Measurements from ENCODE around the gene NGF.

The NGF gene

DNA sequence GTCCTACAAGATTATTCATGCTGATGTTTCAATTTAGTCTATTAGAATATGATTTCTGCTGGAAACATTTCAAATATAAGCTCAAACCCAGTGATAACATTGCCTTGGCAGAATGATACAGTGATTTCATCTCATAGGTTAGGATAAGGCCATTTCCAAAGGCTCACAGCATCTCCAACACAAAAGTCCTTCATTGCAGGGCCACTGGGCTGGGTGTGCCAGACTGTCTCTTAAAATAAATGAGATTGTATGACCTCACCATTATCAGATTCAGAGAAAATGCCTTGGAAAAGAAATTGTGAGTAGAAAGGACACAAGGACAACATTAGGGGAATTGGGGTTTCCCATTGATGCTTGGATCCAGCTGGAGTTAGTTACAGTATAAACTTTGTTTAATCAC lies 30.4 kb downstream of the NGF start:
- Histone ChIP-seq H3K27me3 (ENCODE audit: insufficient read depth, low read length) (no peaks in the 10 kb centered on the region), H3K36me3 (ENCODE audit: control insufficient read depth in 1 of 2, insufficient read depth in 2 of 2, low read length in 2 of 2) (no peaks in the 10 kb centered on the region)

DNA sequence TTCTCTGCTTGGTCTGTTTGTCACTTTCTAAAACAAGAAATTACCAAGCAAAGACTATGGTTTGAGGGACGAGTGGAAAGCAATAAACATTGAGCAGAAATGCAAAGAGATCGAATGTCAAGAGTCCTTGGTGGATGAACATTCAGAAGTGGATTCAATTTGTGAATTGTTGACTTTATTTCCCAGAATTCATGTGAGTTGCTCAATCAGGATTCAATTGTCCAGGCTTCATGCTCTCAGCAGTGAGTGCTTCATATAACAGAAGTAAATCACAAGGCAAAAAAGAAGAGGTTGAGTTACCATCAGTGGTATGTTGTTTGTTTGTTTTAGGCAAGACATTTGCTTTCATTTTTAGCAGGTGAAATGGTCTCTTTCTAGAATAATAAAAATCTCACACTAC lies 31.9 kb downstream of the NGF start:
- no peaks in the 10 kb centered on the region for H3K36me3 ChIP-seq (ENCODE audit: control insufficient read depth in 1 of 2, insufficient read depth in 2 of 2, low read length in 2 of 2)
- no peak overlapping the region for H4K91ac ChIP-seq (ENCODE audit: low read depth, low read length)
- no peak overlapping the region for H2AFZ ChIP-seq (ENCODE audit: insufficient read depth, low read length, poor library complexity)
- H3K4ac ChIP-seq (ENCODE audit: low read depth, low read length) = no peak overlapping the region
- no peak overlapping the region for H4K12ac ChIP-seq (ENCODE audit: low read depth, low read length)
- H3K79me2 ChIP-seq (ENCODE audit: control insufficient read depth, insufficient read depth, low read length, poor library complexity) = no peaks in the 10 kb centered on the region
- no peak overlapping the region for H3K18ac ChIP-seq (ENCODE audit: low read length)
- H2BK12ac ChIP-seq (ENCODE audit: low read length) = no peak overlapping the region
- no peak overlapping the region for H3K27ac ChIP-seq (ENCODE audit: low read depth, low read length)
- WGBS (ENCODE audit: extremely low coverage, insufficient coverage, insufficient read length) = no CpG with 5 or more reads among the region's 2 CpGs
- H3K23ac ChIP-seq (ENCODE audit: low read length) = no peak overlapping the region
- no peak overlapping the region for H3K4me2 ChIP-seq (ENCODE audit: low read length)
- no peaks in the 10 kb centered on the region for H3K9me3 ChIP-seq (ENCODE audit: insufficient read depth, low read depth, low read length)
- DNase-seq = no peak
- no peak overlapping the region for H3K4me3 ChIP-seq (ENCODE audit: low read depth, low read length)
- H3K9ac ChIP-seq (ENCODE audit: low read length) = no peak overlapping the region
- no peak overlapping the region for H3K14ac ChIP-seq (ENCODE audit: low read length)
- H3K79me1 ChIP-seq (ENCODE audit: low read length) = peaks cover 4% of the 10 kb centered on the region
- no peak overlapping the region for H2BK5ac ChIP-seq (ENCODE audit: low read depth, low read length, poor library complexity)
- no peak overlapping the region for H2BK120ac ChIP-seq (ENCODE audit: insufficient read depth, low read length, poor library complexity)
- H3K27me3 ChIP-seq (ENCODE audit: insufficient read depth, low read length) = no peaks in the 10 kb centered on the region
- H3K4me1 ChIP-seq (ENCODE audit: control insufficient read depth in 1 of 2, insufficient read depth in 2 of 2, low read length in 2 of 2) = peaks cover 10 to 12% of the 10 kb centered on the region in 2 experiments
- H2AK5ac ChIP-seq (ENCODE audit: low read length) = no peak overlapping the region
- H4K8ac ChIP-seq (ENCODE audit: low read depth, low read length) = no peak overlapping the region

More for the DNA sequence above, 30.4 kb downstream of the NGF start:
- no peak overlapping the region for H3K18ac ChIP-seq (ENCODE audit: low read length)
- H3K79me1 ChIP-seq (ENCODE audit: low read length) = peaks cover under 1% of the 10 kb centered on the region
- H2BK120ac ChIP-seq (ENCODE audit: insufficient read depth, low read length, poor library complexity) = no peak overlapping the region
- no peak overlapping the region for H3K27ac ChIP-seq (ENCODE audit: low read depth, low read length)
- no peak overlapping the region for H3K4ac ChIP-seq (ENCODE audit: low read depth, low read length)
- H3K23ac ChIP-seq (ENCODE audit: low read length) = no peak overlapping the region
- peaks cover 1 to 4% of the 10 kb centered on the region in 2 experiments for H3K4me1 ChIP-seq (ENCODE audit: control insufficient read depth in 1 of 2, insufficient read depth in 2 of 2, low read length in 2 of 2)
- H3K79me2 ChIP-seq (ENCODE audit: control insufficient read depth, insufficient read depth, low read length, poor library complexity) = no peaks in the 10 kb centered on the region
- H2BK5ac ChIP-seq (ENCODE audit: low read depth, low read length, poor library complexity) = no peak overlapping the region
- no peak overlapping the region for H2AFZ ChIP-seq (ENCODE audit: insufficient read depth, low read length, poor library complexity)
- H3K14ac ChIP-seq (ENCODE audit: low read length) = no peak overlapping the region
- H4K91ac ChIP-seq (ENCODE audit: low read depth, low read length) = no peak overlapping the region
- no peak overlapping the region for H2BK12ac ChIP-seq (ENCODE audit: low read length)
- H2AK5ac ChIP-seq (ENCODE audit: low read length) = no peak overlapping the region
- no peaks in the 10 kb centered on the region for H3K9me3 ChIP-seq (ENCODE audit: insufficient read depth, low read depth, low read length)
- H4K8ac ChIP-seq (ENCODE audit: low read depth, low read length) = no peak overlapping the region
- no peak overlapping the region for H3K9ac ChIP-seq (ENCODE audit: low read length)
- no peak overlapping the region for H4K12ac ChIP-seq (ENCODE audit: low read depth, low read length)
- DNase-seq = no peak
- no peak overlapping the region for H3K4me2 ChIP-seq (ENCODE audit: low read length)
- no peak overlapping the region for H3K4me3 ChIP-seq (ENCODE audit: low read depth, low read length)

DNA sequence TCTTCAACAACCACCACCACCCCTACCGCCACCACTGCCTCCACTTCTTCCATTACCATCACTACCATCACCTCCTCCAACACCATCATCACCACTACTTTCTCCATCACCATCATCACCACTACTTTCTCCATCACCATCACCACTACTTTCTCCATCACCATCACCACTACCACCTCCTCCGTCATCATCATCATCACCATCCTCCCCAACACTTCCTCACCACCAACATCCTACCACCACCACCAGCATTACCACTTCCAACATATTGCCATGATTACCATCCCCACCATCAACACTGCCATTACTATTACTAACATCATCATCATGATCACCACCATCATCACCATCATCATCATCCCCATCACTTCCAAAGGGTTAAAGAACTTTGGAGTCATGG lies 34.7 kb downstream of the NGF start:
- Histone ChIP-seq H2AK5ac (ENCODE audit: low read length) (peak overlapping the region; percentile 3), H4K8ac (ENCODE audit: low read depth, low read length) (no peak overlapping the region), H3K14ac (ENCODE audit: low read length) (no peak overlapping the region), H3K4me3 (ENCODE audit: low read depth, low read length) (peak overlapping the region; percentile 47), H4K12ac (ENCODE audit: low read depth, low read length) (no peak overlapping the region), H3K4ac (ENCODE audit: low read depth, low read length) (no peak overlapping the region), H3K79me2 (ENCODE audit: control insufficient read depth, insufficient read depth, low read length, poor library complexity) (no peaks in the 10 kb centered on the region), H2BK12ac (ENCODE audit: low read length) (no peak overlapping the region), H3K27me3 (ENCODE audit: insufficient read depth, low read length) (no peaks in the 10 kb centered on the region), H3K79me1 (ENCODE audit: low read length) (peaks cover 11% of the 10 kb centered on the region), H4K91ac (ENCODE audit: low read depth, low read length) (no peak overlapping the region), H3K4me2 (ENCODE audit: low read length) (no peak overlapping the region), H2AFZ (ENCODE audit: insufficient read depth, low read length, poor library complexity) (no peak overlapping the region), H2BK5ac (ENCODE audit: low read depth, low read length, poor library complexity) (no peak overlapping the region), H3K18ac (ENCODE audit: low read length) (no peak overlapping the region), H3K27ac (ENCODE audit: low read depth, low read length) (no peak overlapping the region), H3K23ac (ENCODE audit: low read length) (no peak overlapping the region), H3K36me3 (ENCODE audit: control insufficient read depth in 1 of 2, insufficient read depth in 2 of 2, low read length in 2 of 2) (no peaks in the 10 kb centered on the region), H3K4me1 (ENCODE audit: control insufficient read depth in 1 of 2, insufficient read depth in 2 of 2, low read length in 2 of 2) (peaks cover 17 to 26% of the 10 kb centered on the region in 2 experiments), H3K9me3 (ENCODE audit: insufficient read depth, low read depth, low read length) (no peaks in the 10 kb centered on the region), H2BK120ac (ENCODE audit: insufficient read depth, low read length, poor library complexity) (no peak overlapping the region), H3K9ac (ENCODE audit: low read length) (no peak overlapping the region)
- WGBS (ENCODE audit: extremely low coverage, insufficient coverage, insufficient read length) = no CpG with 5 or more reads among the region's 2 CpGs
- no peak for DNase-seq

DNA sequence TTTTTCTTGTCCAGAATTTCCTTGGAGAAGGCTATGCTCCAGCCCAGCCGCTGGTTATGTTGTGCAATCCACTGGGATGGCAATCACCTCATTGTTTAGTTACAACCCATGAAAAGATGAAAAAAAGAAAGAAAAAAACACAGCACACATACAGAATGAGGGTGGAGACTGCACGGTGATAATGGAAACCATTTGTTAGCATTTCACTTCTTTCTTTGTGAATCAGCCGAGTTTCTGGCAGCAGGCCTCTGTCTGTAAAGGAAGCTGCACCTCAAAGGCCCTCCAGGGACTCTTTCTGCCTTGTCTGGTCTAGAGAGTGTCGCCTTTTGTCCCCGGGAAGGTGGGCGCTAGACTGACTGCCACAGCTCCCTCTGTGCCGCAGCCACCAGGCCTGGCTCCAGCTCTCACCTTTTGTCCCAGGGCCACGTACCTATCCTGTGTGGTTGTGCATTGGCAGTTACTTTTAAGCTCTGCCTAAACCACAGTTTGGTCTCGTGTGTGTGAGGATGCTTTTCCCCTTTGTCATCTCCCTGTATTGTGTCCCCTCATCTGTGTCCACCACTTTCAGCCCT lies 35.6 kb downstream of the NGF start:
- no peak for DNase-seq
- peak overlapping the region; percentile 68 for H4K8ac ChIP-seq (ENCODE audit: low read depth, low read length)
- peaks cover 11% of the 10 kb centered on the region for H3K79me1 ChIP-seq (ENCODE audit: low read length)
- no peak overlapping the region for H3K23ac ChIP-seq (ENCODE audit: low read length)
- H3K27ac ChIP-seq (ENCODE audit: low read depth, low read length) = peak overlapping the region; percentile 41
- peak overlapping the region; percentile 79 for H4K91ac ChIP-seq (ENCODE audit: low read depth, low read length)
- no peak overlapping the region for H3K18ac ChIP-seq (ENCODE audit: low read length)
- peak overlapping the region; percentile 52 for H2BK12ac ChIP-seq (ENCODE audit: low read length)
- WGBS (ENCODE audit: extremely low coverage, insufficient coverage, insufficient read length) = no CpG with 5 or more reads among the region's 9 CpGs
- peaks cover 17 to 26% of the 10 kb centered on the region in 2 experiments for H3K4me1 ChIP-seq (ENCODE audit: control insufficient read depth in 1 of 2, insufficient read depth in 2 of 2, low read length in 2 of 2)
- H3K27me3 ChIP-seq (ENCODE audit: insufficient read depth, low read length) = no peaks in the 10 kb centered on the region
- peak overlapping the region; percentile 8 for H2BK5ac ChIP-seq (ENCODE audit: low read depth, low read length, poor library complexity)
- no peaks in the 10 kb centered on the region for H3K36me3 ChIP-seq (ENCODE audit: control insufficient read depth in 1 of 2, insufficient read depth in 2 of 2, low read length in 2 of 2)
- H3K4me3 ChIP-seq (ENCODE audit: low read depth, low read length) = no peak overlapping the region
- H2AK5ac ChIP-seq (ENCODE audit: low read length) = no peak overlapping the region
- peak overlapping the region; percentile 89 for H3K14ac ChIP-seq (ENCODE audit: low read length)
- no peaks in the 10 kb centered on the region for H3K79me2 ChIP-seq (ENCODE audit: control insufficient read depth, insufficient read depth, low read length, poor library complexity)
- H2BK120ac ChIP-seq (ENCODE audit: insufficient read depth, low read length, poor library complexity) = peak overlapping the region; percentile 70
- no peaks in the 10 kb centered on the region for H3K9me3 ChIP-seq (ENCODE audit: insufficient read depth, low read depth, low read length)
- H3K4ac ChIP-seq (ENCODE audit: low read depth, low read length) = peak overlapping the region; percentile 60
- no peak overlapping the region for H3K9ac ChIP-seq (ENCODE audit: low read length)
- H4K12ac ChIP-seq (ENCODE audit: low read depth, low read length) = peak overlapping the region; percentile 1
- H2AFZ ChIP-seq (ENCODE audit: insufficient read depth, low read length, poor library complexity) = peak overlapping the region; percentile 67
- no peak overlapping the region for H3K4me2 ChIP-seq (ENCODE audit: low read length)

Data from trophoblast cell (in vitro differentiated cells and primary cell).